SK-N-SH treated with all-trans-retinoic acid at 6 μM for 48 hours (cell line): ENCODE results near the gene CFD.

Experiments
- ATAC-seq: fragments of 200-7000 bp; cut with Tn5 transposase; 3 replicates; pipeline ENCODE4 v1.9.1; 2020; ENCODE audit warnings: mild to moderate bottlenecking, moderate library complexity
- ARNTL ChIP-seq: fragments of 450-650 bp; formaldehyde crosslinking; IDR thresholded peaks from 2 replicates; pipeline ENCODE4 v1.5.0; 2020; ENCODE audit warnings: low read depth, mild to moderate bottlenecking, moderate library complexity, borderline replicate concordance
- BACH2 ChIP-seq: fragments of 250-450 bp; sonication (Bioruptor Pico); IDR thresholded peaks from 2 replicates; pipeline ENCODE4 v1.9.0; 2021; ENCODE audit warnings: mild to moderate bottlenecking, borderline replicate concordance
- CSDC2 ChIP-seq: fragments of 250-450 bp; sonication (Bioruptor Pico); IDR thresholded peaks from 2 replicates; pipeline ENCODE4 v1.5.0; 2020; ENCODE audit warnings: mild to moderate bottlenecking, moderate library complexity
- ESRRG ChIP-seq: fragments of 250-450 bp; sonication (Bioruptor Pico); IDR thresholded peaks from 2 replicates; pipeline ENCODE4 v1.6.1; 2021; ENCODE audit warnings: mild to moderate bottlenecking
- GLIS3 ChIP-seq: fragments of 250-450 bp; sonication (Bioruptor Pico); IDR thresholded peaks from 2 replicates; pipeline ENCODE4 v1.5.0; 2020; ENCODE audit warnings: mild to moderate bottlenecking, moderate library complexity
- ISL1 ChIP-seq: fragments of 250-450 bp; sonication (Bioruptor Pico); IDR thresholded peaks from 2 replicates; pipeline ENCODE4 v2.1.2; 2022; ENCODE audit warnings: mild to moderate bottlenecking, moderate library complexity
- PPARA ChIP-seq: fragments of 250-450 bp; sonication (Bioruptor Pico); IDR thresholded peaks from 2 replicates; pipeline ENCODE4 v1.5.0; 2020; ENCODE audit warnings: mild to moderate bottlenecking, borderline replicate concordance
- RARB ChIP-seq: fragments of 250-450 bp; sonication (Bioruptor Pico); IDR thresholded peaks from 2 replicates; pipeline ENCODE4 v1.8.0; 2021; ENCODE audit warnings: mild to moderate bottlenecking, moderate library complexity
- SNAI2 ChIP-seq: fragments of 250-450 bp; sonication (Bioruptor Pico); IDR thresholded peaks from 2 replicates; pipeline ENCODE4 v1.5.0; 2020; ENCODE audit warnings: mild to moderate bottlenecking, moderate library complexity
- TCF4 ChIP-seq: fragments of 250-450 bp; sonication (Bioruptor Pico); IDR thresholded peaks from 2 replicates; pipeline ENCODE4 v1.8.0; 2021; ENCODE audit warnings: mild to moderate bottlenecking, moderate library complexity, borderline replicate concordance
- TOX ChIP-seq: fragments of 250-450 bp; sonication (Bioruptor Pico); IDR thresholded peaks from 2 replicates; pipeline ENCODE4 v1.8.0; 2021; ENCODE audit warnings: mild to moderate bottlenecking, moderate library complexity, borderline replicate concordance
- ZC3H10 ChIP-seq: fragments of 250-450 bp; sonication (Bioruptor Pico); IDR thresholded peaks from 2 replicates; pipeline ENCODE4 v1.5.1; 2021; ENCODE audit warnings: mild to moderate bottlenecking, moderate library complexity
- ZFP3 ChIP-seq: fragments of 250-450 bp; sonication (Bioruptor Pico); IDR thresholded peaks from 2 replicates; pipeline ENCODE4 v1.5.0; 2020; ENCODE audit warnings: mild to moderate bottlenecking, moderate library complexity
- ZFP30 ChIP-seq: fragments of 450-650 bp; formaldehyde crosslinking; IDR thresholded peaks from 2 replicates; pipeline ENCODE4 v1.5.0; 2022; ENCODE audit warnings: mild to moderate bottlenecking, moderate library complexity
- ZNF565 ChIP-seq: fragments of 450-650 bp; formaldehyde crosslinking; conservative IDR thresholded peaks from 2 replicates; pipeline ENCODE4 v1.5.0; 2020; ENCODE audit warnings: low read depth, mild to moderate bottlenecking, moderate library complexity
- ZNF8 ChIP-seq: fragments of 450-650 bp; formaldehyde crosslinking; IDR thresholded peaks from 2 replicates; pipeline ENCODE4 v1.5.0; 2020; ENCODE audit warnings: mild to moderate bottlenecking, moderate library complexity
- TF ChIP-seq, protein P1 (sequence below): fragments of 250-450 bp; sonication (Bioruptor Pico); IDR thresholded peaks from 2 replicates; pipeline ENCODE4 v1.5.0; 2020; ENCODE audit warnings: mild to moderate bottlenecking, moderate library complexity
- TF ChIP-seq, protein P2 (sequence below): fragments of 250-450 bp; sonication (Bioruptor Pico); IDR thresholded peaks from 2 replicates; pipeline ENCODE4 v1.8.0; 2020; ENCODE audit warnings: mild to moderate bottlenecking, moderate library complexity, borderline replicate concordance
- TF ChIP-seq, protein P3 (sequence below): fragments of 250-450 bp; sonication (Bioruptor Pico); IDR thresholded peaks from 2 replicates; pipeline ENCODE4 v1.5.1; 2021; ENCODE audit warnings: mild to moderate bottlenecking, moderate library complexity
- TF ChIP-seq, protein P4 (sequence below): fragments of 250-450 bp; sonication (Bioruptor Pico); IDR thresholded peaks from 2 replicates; pipeline ENCODE4 v1.8.0; 2021; ENCODE audit warnings: low read depth, mild to moderate bottlenecking, moderate library complexity, borderline replicate concordance

The CFD gene

DNA sequence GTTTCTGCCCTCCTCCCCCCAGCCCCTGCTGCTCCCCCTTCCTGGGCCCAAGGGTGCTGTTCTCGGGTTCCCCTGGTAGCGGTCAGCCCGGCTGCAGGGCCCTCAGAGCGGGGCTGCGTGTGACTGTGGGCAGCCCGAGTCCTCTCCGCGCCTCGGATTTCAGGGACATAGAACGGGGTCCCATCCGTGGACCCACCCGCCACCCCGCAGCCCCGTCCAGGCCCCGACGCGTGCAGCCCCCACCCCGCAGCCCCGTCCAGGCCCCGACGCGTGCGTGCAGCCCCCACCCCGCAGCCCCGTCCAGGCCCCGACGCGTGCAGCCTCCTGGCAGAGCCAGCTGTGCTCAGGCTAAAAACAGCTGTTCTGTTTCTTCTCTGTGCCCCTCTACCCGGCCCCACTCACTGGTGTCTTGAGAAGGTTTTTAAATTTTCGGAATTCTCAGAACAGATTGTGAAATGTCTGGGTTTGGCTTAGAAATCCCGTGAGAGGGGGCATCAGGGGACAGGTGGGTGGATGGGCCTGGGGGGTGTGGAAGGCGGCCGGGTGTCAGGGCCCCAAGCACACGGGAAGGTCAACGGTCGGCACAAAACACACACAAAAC, 24.2 kb upstream of the CFD start:
- TF ChIP-seq, protein P1, sequence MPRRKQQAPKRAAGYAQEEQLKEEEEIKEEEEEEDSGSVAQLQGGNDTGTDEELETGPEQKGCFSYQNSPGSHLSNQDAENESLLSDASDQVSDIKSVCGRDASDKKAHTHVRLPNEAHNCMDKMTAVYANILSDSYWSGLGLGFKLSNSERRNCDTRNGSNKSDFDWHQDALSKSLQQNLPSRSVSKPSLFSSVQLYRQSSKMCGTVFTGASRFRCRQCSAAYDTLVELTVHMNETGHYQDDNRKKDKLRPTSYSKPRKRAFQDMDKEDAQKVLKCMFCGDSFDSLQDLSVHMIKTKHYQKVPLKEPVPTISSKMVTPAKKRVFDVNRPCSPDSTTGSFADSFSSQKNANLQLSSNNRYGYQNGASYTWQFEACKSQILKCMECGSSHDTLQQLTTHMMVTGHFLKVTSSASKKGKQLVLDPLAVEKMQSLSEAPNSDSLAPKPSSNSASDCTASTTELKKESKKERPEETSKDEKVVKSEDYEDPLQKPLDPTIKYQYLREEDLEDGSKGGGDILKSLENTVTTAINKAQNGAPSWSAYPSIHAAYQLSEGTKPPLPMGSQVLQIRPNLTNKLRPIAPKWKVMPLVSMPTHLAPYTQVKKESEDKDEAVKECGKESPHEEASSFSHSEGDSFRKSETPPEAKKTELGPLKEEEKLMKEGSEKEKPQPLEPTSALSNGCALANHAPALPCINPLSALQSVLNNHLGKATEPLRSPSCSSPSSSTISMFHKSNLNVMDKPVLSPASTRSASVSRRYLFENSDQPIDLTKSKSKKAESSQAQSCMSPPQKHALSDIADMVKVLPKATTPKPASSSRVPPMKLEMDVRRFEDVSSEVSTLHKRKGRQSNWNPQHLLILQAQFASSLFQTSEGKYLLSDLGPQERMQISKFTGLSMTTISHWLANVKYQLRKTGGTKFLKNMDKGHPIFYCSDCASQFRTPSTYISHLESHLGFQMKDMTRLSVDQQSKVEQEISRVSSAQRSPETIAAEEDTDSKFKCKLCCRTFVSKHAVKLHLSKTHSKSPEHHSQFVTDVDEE, result no peak
- TF ChIP-seq ZC3H10 (CRISPR knock-in tag), result no peak
- TF ChIP-seq ZFP3, result no peak
- no peak for TF ChIP-seq ZNF565 (CRISPR knock-in tag)
- TF ChIP-seq TOX (CRISPR knock-in tag), result no peak
- no peak for TF ChIP-seq SNAI2 (CRISPR knock-in tag)
- no peak for TF ChIP-seq ARNTL (CRISPR knock-in tag)
- TF ChIP-seq, protein P2, sequence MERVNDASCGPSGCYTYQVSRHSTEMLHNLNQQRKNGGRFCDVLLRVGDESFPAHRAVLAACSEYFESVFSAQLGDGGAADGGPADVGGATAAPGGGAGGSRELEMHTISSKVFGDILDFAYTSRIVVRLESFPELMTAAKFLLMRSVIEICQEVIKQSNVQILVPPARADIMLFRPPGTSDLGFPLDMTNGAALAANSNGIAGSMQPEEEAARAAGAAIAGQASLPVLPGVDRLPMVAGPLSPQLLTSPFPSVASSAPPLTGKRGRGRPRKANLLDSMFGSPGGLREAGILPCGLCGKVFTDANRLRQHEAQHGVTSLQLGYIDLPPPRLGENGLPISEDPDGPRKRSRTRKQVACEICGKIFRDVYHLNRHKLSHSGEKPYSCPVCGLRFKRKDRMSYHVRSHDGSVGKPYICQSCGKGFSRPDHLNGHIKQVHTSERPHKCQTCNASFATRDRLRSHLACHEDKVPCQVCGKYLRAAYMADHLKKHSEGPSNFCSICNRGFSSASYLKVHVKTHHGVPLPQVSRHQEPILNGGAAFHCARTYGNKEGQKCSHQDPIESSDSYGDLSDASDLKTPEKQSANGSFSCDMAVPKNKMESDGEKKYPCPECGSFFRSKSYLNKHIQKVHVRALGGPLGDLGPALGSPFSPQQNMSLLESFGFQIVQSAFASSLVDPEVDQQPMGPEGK, result no peak
- TF ChIP-seq, protein P3, sequence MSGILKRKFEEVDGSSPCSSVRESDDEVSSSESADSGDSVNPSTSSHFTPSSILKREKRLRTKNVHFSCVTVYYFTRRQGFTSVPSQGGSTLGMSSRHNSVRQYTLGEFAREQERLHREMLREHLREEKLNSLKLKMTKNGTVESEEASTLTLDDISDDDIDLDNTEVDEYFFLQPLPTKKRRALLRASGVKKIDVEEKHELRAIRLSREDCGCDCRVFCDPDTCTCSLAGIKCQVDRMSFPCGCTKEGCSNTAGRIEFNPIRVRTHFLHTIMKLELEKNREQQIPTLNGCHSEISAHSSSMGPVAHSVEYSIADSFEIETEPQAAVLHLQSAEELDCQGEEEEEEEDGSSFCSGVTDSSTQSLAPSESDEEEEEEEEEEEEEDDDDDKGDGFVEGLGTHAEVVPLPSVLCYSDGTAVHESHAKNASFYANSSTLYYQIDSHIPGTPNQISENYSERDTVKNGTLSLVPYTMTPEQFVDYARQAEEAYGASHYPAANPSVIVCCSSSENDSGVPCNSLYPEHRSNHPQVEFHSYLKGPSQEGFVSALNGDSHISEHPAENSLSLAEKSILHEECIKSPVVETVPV (CRISPR knock-in tag), result no peak
- no peak for TF ChIP-seq CSDC2 (CRISPR knock-in tag)
- no peak for TF ChIP-seq PPARA (CRISPR knock-in tag)
- TF ChIP-seq, protein P4, sequence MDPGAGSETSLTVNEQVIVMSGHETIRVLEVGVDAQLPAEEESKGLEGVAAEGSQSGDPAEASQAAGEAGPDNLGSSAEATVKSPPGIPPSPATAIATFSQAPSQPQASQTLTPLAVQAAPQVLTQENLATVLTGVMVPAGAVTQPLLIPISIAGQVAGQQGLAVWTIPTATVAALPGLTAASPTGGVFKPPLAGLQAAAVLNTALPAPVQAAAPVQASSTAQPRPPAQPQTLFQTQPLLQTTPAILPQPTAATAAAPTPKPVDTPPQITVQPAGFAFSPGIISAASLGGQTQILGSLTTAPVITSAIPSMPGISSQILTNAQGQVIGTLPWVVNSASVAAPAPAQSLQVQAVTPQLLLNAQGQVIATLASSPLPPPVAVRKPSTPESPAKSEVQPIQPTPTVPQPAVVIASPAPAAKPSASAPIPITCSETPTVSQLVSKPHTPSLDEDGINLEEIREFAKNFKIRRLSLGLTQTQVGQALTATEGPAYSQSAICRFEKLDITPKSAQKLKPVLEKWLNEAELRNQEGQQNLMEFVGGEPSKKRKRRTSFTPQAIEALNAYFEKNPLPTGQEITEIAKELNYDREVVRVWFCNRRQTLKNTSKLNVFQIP (CRISPR knock-in tag), result no peak
- TF ChIP-seq BACH2, result no peak
- no peak for TF ChIP-seq ISL1 (CRISPR knock-in tag)
- no peak for TF ChIP-seq ZNF8 (CRISPR knock-in tag)
- no peak for TF ChIP-seq RARB
- no peak; the same call in 2 of the 3 replicates for ATAC-seq

DNA sequence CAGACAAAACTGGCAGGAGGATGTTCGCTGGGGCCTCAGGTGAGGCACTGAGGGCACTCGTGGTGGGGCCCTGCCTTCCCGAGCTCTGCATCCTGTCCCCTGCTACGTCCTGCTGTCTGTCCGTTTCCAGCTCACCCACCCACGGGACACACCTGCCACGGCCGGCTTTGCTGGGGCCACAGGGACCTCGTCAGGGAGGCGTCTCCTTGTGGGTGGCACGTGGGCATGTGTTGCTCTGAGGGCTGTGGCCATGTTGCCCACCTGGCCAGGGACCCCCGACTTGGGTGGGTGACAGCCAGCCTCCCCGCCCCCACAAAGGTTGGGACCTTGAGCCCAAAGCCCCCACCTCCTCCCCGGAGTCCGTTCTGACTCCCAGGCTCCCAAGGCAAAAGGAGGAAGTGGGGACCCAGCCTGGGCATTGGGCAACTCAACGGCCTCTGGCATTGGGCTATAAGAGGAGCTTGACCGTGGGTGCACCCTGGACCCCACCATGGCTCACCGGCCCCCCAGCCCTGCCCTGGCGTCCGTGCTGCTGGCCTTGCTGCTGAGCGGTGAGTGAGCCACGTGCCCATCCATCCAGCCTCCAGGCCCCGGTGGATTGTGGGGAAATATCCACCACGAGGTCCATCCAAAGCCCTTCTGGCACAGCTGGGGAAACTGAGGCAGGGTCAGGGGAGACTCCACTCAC, 18.8 kb upstream of the CFD start, which contains the start of gene PRTN3:
TSS of gene PRTN3 (plus strand) at position 481 of the 688 bp plus-strand sequence. CDS start at position 491, 10 bp downstream.
- ATAC-seq, result no peak
- TF ChIP-seq, protein P1, result no peak
- TF ChIP-seq ZNF8 (CRISPR knock-in tag) (no peak), PPARA (CRISPR knock-in tag) (no peak), ZFP3 (no peak), CSDC2 (CRISPR knock-in tag) (no peak), SNAI2 (CRISPR knock-in tag) (no peak), TCF4 (CRISPR knock-in tag) (no peak), GLIS3 (CRISPR knock-in tag) (no peak), ZC3H10 (CRISPR knock-in tag) (no peak), ZNF565 (CRISPR knock-in tag) (no peak), ISL1 (CRISPR knock-in tag) (no peak), TOX (CRISPR knock-in tag) (no peak), ESRRG (CRISPR knock-in tag) (no peak), ZFP30 (no peak), RARB (no peak), BACH2 (no peak)
- TF ChIP-seq, protein P3 (CRISPR knock-in tag), result no peak
- TF ChIP-seq, protein P4 (CRISPR knock-in tag), result no peak
- TF ChIP-seq, protein P2, result no peak
